T-helper 1 cell (primary cell): Measurements from ENCODE around the gene PPFIBP2.

Experiments
- DNase-seq, 5 donors: peaks; one replicate each; pipeline ENCODE4 v3.0.0-alpha.2; 2012 to 2020

The PPFIBP2 gene

DNA sequence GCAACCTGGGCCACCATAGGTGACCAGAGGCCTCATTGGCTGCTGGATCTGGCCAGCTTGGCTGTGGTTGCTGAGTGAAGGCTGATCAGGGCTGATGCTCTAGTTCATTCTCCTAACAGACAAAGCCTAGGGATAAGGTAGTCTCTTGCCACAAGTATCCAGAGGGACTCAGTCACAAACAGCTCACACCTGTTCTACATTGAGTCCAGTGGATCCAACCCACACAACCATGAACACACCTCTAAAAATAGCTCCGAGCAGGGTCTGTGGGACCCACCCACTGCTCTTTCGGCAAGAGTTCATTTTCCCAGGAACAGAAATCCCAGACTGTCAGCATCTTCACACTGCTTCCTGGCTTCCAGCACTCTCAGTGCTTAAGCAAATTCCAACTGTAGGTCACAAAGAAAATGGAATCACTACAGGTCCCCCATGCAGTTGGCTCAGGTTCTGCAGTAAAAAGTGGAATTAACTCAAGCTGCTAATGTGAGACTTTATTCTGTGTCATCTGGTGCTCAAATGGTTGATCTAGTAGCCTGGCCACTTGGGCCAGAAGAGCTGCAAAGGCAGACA lies 67.3 kb downstream of the PPFIBP2 start:
- DNase-seq: no peak

DNA sequence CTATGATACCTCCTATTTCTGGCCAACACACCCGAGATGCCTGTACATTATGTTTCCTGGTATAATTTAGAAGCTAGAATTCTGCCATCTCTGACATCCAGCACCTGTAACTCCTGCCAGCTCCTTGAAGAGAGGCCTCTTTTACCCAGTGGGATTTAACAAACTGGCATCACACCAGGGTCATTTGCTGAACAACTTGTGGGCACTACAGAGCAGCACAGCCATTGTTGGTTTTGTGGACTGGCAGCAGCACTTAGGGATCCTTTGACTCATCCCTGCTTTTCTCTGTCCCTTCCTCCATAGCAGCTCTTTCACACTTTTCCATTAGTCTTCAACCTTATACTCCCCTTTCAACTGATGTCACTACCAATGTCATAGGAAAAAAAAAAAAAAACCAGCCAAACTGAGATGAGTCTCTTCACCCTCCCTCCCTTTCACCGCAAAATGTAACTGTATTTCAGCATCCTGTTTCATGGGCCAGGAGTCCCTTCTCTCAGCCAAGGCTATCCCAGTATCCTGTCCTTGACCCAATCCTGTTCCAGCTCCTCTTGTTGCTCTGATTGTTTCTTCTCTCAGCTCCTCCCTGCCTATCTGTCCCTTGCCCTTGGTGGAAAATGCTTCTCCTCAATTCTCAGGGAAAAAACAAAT lies 68.7 kb downstream of the PPFIBP2 start:
- no peak for DNase-seq

DNA sequence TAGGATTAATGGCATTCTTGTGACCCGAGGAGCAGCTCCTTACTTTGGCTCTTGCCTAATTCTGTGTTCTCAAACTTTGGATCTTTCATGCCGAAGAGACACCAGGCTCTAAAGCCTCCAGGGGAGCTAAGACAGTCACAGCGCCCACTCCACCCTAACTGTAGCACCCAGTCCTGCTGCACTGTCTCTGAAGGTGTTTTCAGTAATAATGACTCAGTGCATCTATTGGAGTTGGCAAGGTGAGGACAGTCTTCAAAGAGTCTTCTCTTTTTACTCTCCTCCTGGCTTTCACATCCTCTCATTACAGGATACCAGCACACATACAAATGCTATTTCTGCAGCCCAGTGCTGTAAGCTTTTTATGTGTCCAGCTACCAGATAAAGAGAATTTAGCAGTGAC lies 69.4 kb downstream of the PPFIBP2 start:
- DNase-seq: no peak

DNA sequence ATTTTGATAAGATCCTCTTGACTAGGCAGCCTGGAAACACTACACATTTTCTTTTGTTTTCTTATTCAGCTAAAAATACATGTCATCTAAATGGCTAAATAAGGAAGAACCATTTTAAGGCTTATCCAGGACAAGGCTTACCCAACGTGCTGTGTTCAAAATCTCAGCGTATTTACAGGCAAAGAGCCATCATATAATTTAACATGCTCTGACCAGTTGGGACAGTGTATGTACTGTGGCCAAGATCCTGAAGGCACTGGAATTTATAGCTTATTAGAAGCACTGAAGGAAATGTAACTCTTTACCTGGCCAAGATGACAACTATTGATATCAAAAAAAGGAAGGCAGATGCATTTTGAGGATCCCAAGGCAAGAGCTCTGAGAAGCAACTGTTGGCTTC lies 71.1 kb downstream of the PPFIBP2 start:
- no peak for DNase-seq

DNA sequence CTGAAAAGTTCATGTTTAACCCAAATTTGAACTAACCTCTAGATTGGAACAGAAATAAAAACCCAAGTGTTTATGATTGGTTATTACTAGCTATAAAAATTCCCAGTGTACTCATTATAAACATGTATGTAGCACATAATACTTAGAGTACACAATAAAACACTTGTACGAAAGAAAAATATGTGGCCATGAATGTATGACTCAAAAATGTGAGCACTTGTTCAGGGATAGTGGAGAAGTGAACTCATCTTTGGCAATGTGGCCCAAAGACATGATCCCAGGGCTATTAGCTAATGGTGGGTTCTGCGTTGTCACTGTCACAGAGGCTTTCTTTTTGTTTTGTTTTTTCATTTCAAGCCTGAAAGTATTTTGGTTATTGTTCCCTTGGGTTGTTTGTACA lies 72.0 kb downstream of the PPFIBP2 start:
- DNase-seq: no peak

DNA sequence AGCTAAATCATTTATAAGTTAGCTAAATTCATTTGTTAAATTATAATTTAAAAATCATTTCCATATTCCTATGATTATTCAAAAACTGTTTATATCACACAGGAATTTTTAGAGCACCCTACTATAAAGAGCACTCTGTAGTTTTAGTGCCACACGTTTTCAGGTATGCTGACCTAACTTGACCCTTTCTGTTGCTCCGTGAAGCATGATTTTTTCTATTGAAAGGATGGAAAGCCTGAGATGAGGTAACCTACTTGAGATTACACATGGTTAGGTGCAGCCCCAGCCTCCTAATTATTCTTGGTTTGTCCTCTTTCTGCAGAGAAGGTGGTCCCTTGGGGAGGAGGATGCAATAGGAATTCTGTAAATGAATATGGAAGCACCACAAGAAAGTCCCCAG lies 72.6 kb downstream of the PPFIBP2 start:
- no peak for DNase-seq

DNA sequence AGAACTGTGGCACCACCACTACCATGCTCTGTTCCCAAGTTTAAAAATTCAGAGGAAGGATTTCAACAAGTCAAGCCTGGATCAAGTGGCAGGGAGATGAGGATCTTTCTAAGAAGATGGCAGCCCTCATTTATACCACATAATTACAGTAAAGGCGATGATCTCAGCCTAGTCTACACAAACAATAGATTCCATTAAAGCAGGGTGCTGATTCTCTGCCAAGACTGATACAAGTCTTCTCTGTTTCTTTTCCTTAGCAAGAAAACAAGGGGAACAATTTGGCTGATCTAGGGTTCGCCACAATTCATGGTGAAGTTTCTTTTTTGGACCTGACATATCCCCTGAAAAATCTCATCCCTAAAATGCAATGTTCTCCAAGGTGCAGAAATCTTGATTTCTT lies 73.9 kb downstream of the PPFIBP2 start:
- no peak for DNase-seq

DNA sequence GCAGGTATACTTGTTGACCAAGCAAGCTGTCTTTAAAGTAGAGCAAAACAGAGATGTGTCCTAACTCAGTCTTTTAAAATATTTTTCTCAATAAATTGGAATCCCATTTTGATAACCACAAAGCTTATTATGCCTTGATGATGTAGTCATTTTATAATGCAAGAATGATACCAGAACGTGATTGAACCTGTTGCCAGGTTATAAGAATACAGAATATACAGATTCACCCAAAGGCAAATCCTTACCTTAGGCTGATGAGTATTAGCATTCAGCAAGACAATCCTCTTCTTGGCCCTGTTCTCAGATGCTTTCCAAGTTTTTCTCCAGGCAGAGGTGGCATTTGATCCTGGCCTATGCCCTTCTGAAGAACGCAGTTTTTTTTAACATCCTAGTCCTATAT lies 76.1 kb downstream of the PPFIBP2 start:
- no peak for DNase-seq

DNA sequence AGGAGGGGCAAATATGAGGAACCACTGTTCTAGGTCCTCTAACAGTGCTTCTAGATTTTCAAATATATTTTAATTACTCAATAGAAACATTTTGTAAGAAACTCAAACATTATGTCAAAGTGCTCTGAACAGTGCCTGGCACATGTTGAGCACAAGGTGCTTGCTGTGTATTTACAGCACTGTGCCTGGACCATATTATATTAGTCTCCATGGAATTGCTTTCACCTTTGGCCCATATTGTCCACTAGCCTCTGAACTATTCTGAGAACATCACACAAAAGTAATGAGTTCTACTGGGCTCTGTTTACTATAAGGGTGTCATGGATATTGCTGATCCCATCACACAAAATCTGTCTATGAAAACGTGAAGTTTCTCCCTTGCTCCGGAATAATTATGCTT lies 76.7 kb downstream of the PPFIBP2 start:
- no peak for DNase-seq

DNA sequence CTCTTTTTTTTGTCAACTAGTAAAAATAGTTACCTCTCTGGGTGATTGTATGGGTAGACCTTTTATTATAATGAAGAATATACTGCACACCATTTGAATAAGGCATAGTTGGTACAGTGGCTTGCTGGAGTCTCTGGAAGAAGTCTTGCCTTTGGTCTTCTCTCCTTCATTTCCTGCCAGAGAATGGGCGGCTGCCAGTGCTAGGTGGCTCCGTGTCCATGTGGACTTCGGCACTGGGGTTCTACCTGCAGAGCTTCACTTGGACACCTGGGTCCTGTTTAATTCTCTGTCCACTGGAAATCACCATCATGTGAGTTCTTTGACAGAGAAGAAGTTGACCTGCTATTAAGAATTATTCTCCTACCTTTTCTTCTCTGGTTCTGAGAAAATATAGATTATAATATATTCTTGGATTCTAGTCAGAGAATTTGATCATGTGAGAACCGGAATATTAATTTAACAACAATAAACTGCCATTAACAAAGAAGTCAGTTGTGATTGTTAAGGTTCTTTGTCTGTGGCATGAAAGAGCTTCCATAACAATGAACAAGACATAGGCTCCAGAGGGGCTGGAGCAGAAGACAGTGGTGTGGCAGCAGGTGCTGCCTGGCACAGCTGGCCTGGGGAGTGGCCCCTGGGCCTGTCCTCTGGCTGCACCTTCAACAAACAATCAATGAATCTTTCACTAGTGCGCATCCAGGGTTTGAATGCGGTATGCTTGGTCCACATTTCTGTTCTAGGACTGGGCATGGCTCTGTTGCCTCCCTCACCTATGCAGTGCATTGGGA lies 77.5 kb downstream of the PPFIBP2 start:
- DNase-seq: no peak

DNA sequence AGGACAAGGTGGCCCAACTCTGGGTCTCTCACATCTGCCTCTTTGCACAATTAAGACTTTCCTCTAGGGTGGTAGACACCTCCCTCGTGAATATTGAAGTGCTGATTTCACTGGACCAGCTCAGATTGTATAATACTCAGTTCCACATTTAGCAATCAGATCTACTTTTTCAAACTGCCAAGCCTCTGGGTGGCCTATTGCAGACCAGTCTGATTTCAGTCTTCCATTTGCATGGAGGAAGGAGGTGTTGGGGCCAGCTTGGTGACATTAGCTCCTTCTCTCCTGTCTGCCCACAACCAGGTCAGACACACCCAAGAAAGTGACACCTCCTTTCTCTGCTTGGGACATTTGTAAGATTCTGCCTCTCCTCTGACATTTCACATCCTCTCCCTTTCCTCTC lies 78.2 kb downstream of the PPFIBP2 start:
- no peak for DNase-seq

DNA sequence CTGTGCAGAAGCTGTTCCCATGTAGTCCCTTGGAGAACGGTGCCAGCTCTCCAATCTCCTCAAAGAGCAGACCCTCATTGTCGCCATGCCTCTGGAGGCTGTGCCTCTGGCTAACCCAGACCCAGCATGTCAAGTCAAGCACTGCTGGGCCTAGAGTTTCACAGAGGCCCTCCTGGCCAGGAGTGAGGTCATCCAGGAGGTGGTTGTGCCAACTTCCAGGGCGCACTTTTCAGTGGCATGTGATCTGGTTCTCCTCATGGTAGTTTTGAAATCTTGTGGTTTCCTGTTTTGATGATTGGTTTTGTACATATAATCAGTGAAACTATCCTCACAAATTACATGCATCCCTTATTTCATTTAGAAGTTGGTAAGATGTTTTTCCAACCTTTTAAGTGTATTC lies 78.9 kb downstream of the PPFIBP2 start:
- peak in 1 of 5 donors; percentile 28 for DNase-seq

DNA sequence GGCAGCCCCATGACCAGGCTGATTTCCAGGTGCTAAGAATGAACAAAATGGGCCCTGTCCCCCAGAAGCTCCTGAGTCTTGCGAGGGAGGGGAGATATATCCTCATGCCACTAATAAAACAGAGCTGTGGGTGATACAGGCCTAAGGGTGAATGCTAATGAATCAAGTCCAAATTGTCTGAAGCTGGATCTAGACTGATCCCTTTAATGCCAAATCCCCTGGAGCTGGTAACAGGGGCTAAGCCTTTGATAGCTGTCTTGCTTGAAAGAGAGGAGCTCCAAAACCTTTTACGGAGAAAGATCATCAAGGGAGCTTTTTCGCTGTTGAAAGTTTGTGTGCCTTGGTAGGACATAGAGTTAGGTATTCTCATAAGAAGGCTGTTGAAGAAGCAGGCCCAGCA lies 79.7 kb downstream of the PPFIBP2 start:
- no peak for DNase-seq

DNA sequence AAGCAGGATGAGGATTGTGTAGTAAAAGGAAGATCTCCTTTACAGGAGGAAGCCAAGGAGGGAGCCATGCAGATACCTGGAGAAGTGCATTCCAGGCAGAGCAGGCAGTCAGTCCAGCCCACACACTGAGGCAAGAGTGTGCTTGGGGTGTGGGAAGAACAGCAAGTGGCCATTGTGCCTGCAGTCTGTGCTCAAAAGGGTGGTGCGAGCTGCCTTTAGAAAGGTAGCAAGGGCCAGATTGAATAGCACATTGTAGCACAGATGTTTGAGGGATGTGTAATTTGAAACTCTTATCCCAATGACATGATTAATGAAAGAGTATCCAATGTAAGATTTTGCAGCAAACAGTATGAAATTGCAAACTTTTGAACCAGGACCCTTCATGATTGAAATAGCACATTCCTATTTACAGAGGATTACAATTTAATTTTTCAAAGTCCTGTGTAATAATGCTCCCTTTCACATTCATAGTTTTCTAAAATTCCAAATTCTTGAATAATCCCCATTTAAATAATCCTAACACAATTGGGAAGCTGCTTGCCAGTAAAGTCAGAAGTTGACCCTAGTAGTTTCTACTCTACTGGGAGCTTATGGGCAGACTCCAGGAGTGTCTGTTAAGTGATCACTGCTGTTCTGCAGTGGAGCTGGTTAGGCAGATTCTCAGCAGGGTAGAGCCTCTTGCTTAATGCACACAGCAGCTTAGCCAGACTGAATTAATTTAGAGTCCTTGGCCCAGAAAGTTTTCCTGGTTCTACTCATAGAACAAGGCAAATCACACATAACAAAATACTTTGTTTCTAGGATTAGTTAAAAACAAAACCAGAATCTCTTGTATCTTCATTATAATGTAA lies 81.4 kb downstream of the PPFIBP2 start:
- DNase-seq: no peak

DNA sequence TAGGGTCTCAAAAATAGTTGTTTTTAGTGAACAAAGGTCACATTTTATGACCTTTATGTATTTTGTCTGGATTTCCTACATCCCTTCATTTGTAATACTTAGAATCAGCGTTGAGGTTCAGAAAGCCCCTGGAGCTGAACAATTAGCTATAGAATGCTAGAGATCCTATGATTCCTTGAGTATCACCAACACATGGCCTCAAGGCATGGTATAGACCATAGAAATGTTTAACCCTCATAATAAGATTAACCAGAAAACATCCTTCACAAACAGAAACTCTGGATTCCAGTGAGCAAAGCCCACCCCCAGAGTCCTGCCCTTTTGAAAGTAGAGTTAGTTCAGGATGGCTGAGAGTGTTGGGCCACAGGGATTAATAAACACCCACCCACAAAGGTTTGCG lies 82.2 kb downstream of the PPFIBP2 start:
- no peak for DNase-seq

DNA sequence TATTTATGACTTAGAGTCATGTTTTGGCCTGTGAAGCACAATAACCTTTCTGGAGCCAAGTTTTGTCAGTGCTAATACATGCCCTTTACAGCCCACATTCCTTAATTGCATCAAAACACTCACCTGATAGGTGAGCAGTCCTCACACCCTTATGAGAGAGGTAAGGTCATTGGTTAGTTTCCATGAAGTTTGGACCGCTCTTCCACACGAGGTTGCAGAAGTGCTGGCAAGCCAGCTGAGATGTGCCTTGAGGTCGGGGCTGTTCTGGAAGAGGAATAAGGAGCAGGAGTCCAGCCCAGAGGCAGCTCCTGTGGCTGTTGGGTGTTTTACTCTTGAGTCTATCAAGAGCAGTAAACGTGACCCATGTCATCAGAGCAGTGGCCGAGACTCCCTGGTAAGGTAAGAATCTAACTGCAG lies 83.2 kb downstream of the PPFIBP2 start:
- DNase-seq: no peak

DNA sequence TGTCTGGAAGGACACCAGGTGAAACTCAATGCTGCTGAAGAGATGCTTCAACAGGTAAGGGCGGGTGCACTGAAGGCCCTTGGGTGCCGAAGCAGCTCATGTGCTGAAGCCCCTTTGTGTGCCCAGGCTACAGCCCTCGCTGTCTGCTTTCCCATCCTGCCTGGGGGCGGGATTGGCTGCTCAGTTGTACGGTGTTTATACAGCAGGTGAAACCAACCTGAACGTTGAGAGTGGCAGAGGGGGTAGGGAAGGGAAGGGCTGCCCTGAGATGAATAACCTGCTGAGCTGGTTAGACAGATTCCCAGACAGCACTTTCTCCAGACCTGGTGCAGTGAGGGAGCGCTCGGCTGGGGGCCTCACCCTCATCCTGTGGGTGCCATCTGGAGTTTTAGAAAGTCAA lies 83.8 kb downstream of the PPFIBP2 start:
- no peak for DNase-seq

DNA sequence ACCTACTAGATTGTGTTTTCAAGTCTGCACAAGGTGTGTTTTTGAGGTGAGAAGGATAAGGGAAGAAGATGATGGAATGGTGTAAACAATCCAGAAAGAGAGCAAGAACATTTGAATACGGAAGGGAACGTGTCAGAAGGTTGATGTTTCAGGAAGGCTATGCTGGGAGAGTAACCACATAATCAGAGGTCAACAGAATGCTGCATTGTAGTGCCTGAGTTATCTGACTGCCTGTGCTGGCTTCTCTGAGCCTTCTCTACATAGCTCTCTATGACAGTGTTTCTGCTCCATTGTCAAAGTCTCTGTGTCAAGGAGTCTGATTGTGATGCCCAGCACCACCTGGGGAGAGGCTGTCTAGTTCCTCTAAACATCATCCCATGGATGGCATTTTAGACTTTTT lies 85.4 kb downstream of the PPFIBP2 start:
- DNase-seq: no peak

DNA sequence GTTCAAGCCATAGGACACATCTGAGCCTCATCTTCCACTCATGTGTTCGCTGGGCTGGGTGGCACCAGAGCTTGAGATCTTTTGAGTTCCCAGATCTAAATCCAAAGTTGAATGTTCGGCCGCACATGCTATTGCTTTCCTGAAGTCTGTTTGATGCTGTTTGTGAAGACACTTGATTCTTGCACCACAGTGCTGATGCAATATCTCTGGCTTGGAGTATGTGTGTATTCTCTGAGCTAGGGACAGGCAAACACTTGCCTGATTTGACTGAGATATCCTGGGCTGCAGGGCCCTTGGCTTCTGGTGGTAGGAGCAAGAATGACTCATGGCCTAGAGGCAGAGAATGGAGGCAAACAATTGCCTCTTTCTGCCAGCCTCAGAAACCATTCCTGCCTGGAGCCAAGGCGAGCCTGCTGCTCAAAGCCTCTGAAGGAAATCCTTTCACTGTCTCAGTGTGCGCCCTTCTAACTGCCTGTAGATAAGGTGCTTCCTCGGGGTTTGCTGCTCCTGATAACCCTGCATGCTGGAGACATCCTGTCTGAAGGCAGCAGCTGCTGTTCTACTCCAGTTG lies 86.5 kb downstream of the PPFIBP2 start:
- DNase-seq: no peak

DNA sequence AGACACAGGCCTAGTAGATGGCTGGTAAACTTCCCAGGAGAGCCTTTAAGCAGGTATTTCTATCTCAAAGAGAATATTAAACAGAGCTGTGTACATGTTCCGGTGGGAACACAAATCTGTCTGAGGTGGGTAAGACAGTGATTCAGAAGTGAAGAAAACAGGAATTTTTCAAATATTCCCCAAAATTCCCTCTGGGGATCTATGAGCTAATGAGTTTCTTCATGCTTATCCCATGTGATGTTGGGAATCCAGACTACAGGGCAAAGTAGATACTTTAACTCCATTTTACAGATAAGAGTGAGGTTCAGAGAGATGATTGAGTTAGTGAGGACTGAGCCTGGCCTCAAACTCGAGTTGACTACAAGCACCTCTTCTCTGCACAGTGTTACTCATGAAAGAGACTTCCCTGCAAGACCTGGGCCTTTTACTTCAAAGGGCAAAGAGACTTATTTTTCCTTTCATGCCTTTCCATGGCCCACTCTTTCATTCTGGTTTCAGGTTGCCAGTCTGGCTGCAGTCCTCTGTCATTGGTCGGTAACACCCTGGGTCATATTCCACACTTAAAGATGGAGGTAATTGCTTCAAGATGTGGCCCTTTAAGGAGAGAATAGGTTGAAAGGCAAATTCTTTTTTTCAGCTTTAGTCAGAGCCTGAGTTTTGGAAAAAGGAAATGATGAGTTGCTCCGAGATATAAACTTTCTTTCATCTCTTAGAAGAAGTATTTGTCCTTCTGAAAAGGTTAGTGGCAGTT lies 89.4 kb downstream of the PPFIBP2 start:
- no peak for DNase-seq

DNA sequence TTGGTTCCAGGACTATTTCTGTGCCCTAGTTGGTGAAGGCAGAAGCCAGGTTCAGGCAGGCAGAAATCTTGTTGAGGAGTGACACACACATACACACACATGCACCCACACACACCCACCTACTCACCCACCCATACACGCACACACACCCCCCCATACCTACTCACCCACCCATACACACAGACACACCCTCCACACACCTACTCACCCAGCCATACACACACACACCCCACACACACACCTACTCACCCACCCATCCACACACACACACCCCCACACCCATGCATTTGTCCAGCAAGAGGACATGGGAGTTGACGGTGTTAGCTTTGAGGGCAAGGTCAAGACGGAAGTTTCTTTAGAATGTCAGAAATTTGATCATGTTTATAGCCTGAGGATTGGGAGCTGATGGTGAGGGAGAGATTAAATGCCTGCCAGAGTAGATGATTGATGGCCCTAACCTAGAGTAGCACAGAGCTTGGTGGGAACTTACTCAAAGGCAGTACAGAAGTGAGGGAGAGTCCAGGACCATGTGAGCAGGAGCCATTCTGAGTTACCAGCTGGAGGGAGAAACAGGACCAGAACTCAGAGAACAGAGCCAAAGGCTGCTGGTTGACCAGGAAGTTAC lies 90.6 kb downstream of the PPFIBP2 start:
- DNase-seq: no peak
